GM13977 (cell line): ENCODE measurements around the gene MINDY4.

ENCODE experiments used
- DNase-seq: peaks from one replicate; pipeline ENCODE4 v3.0.0; 2012; ENCODE audit warnings: low spot score
- CTCF ChIP-seq: IDR thresholded peaks from 2 replicates; pipeline ENCODE4 v1.5.1; 2012; ENCODE audit warnings: mild to moderate bottlenecking, control low read depth; ENCODE audit not compliant: insufficient read depth; ENCODE audit errors: extremely low read depth, missing control alignments
- in situ Hi-C: fragments of 300-500 bp; cut with MboI; formaldehyde crosslinking; loops from one replicate; pipeline ENCODE4 v1.12.0; 2022; ENCODE audit warnings: low sequenced_read_pairs, low pct_unique_long_range_greater_than_20kb, mixed read lengths, inconsistent platforms; ENCODE audit not compliant: unreplicated experiment

Gene MINDY4

GRCh38 chr7:30844483-30844874 is 73.3 kb downstream of the MINDY4 start:
- in situ Hi-C loops: no loop called here
- TF ChIP-seq CTCF: no peak

GRCh38 chr7:30844916-30845315 is 73.7 kb downstream of the MINDY4 start:
- TF ChIP-seq CTCF: no peak
- DNase-seq: no peak
- in situ Hi-C loops: no loop called here

More at GRCh38 chr7:30844483-30844874, 73.3 kb downstream of the MINDY4 start:
- DNase-seq: no peak

GRCh38 chr7:30845426-30846135 is 74.4 kb downstream of the MINDY4 start:
- in situ Hi-C loops: no loop called here
- TF ChIP-seq CTCF: no peak
- no peak for DNase-seq

GRCh38 chr7:30846378-30846777 is 75.2 kb downstream of the MINDY4 start:
- no peak for TF ChIP-seq CTCF
- in situ Hi-C loops: no loop called here

GRCh38 chr7:30848121-30848855 is 77.1 kb downstream of the MINDY4 start:
- in situ Hi-C loops: no loop called here
- no peak for DNase-seq
- TF ChIP-seq CTCF: no peak

More at GRCh38 chr7:30846378-30846777, 75.2 kb downstream of the MINDY4 start:
- DNase-seq: no peak

GRCh38 chr7:30849565-30849964 is 78.3 kb downstream of the MINDY4 start:
- in situ Hi-C loops: no loop called here
- no peak for DNase-seq
- TF ChIP-seq CTCF: no peak
